ENCODE data around the gene POLR2I.

POLR2I gene

GRCh38 chr19:36093146-36093662 lies 21.5 kb downstream of the POLR2I start:
- Histone ChIP-seq H3K27me3 (ENCODE audit: control insufficient read depth, insufficient read depth, low read length) (no peaks in the 10 kb centered on the region), H3K9ac (ENCODE audit: low read length) (no peak overlapping the region), H3K9me3 (ENCODE audit: control insufficient read depth, low read depth, low read length) (no peaks in the 10 kb centered on the region), H3K4me1 (ENCODE audit: control insufficient read depth, low read depth, low read length) (no peaks in the 10 kb centered on the region), H3K36me3 (ENCODE audit: control insufficient read depth, low read depth, low read length) (peaks cover 82% of the 10 kb centered on the region), H3K4me3 (ENCODE audit: low read length) (no peak overlapping the region), H3K27ac (ENCODE audit: low read length) (no peak overlapping the region)

GRCh38 chr19:36092566-36092965 lies 22.1 kb downstream of the POLR2I start:
- Histone ChIP-seq H3K9me3 (ENCODE audit: control insufficient read depth, low read depth, low read length) (no peaks in the 10 kb centered on the region), H3K9ac (ENCODE audit: low read length) (no peak overlapping the region), H3K27ac (ENCODE audit: low read length) (no peak overlapping the region), H3K27me3 (ENCODE audit: control insufficient read depth, insufficient read depth, low read length) (no peaks in the 10 kb centered on the region), H3K4me1 (ENCODE audit: control insufficient read depth, low read depth, low read length) (no peaks in the 10 kb centered on the region), H3K4me3 (ENCODE audit: low read length) (no peak overlapping the region), H3K36me3 (ENCODE audit: control insufficient read depth, low read depth, low read length) (peaks cover 87% of the 10 kb centered on the region)

DNA sequence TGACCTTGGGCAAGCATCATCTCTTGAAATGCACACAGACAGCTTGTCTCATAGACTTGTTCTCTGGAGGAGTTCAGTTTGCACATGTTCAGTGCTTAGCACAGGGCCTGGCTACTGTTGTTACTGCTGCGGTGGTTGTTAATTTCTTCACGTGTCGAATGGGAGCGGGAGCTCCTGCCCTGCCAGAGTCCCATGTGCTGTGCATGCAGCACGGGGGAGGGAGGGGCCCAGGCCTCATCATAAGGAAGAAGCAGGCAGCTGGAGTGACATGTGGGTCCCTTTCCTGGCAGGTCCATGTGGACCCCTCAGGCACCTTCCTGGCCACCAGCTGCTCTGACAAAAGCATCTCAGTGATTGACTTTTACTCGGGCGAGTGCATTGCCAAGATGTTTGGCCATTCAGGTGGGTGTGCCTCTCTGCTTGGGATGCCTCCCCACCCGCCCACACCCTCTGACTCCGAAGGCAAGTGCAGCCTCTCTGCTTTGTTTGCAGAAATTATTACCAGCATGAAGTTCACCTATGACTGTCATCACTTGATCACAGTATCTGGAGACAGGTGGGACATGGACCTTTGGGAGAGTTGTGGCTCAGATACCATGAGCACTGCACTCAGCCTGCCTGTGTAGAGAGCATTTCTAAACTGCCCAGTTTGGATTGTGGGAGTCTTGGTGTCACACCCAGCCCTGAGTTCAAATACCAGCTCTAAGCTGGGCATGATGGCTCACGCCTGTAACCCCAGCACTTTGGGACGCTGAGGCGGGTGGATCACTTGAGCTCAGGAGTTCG lies 23.6 kb downstream of the POLR2I start:
- H3K9me3 ChIP-seq (ENCODE audit: control insufficient read depth, low read depth, low read length): no peaks in the 10 kb centered on the region
- no peaks in the 10 kb centered on the region for H3K4me1 ChIP-seq (ENCODE audit: control insufficient read depth, low read depth, low read length)
- peaks cover 87% of the 10 kb centered on the region for H3K36me3 ChIP-seq (ENCODE audit: control insufficient read depth, low read depth, low read length)
- H3K27me3 ChIP-seq (ENCODE audit: control insufficient read depth, insufficient read depth, low read length): no peaks in the 10 kb centered on the region
- no peak overlapping the region for H3K9ac ChIP-seq (ENCODE audit: low read length)
- H3K4me3 ChIP-seq (ENCODE audit: low read length): no peak overlapping the region
- H3K27ac ChIP-seq (ENCODE audit: low read length): no peak overlapping the region

GRCh38 chr19:36089847-36090246 lies 24.8 kb downstream of the POLR2I start:
- H3K4me3 ChIP-seq (ENCODE audit: low read length): no peak overlapping the region
- H3K36me3 ChIP-seq (ENCODE audit: control insufficient read depth, low read depth, low read length): peaks cover 86% of the 10 kb centered on the region
- no peak overlapping the region for H3K27ac ChIP-seq (ENCODE audit: low read length)
- H3K9ac ChIP-seq (ENCODE audit: low read length): no peak overlapping the region
- H3K9me3 ChIP-seq (ENCODE audit: control insufficient read depth, low read depth, low read length): no peaks in the 10 kb centered on the region
- no peaks in the 10 kb centered on the region for H3K27me3 ChIP-seq (ENCODE audit: control insufficient read depth, insufficient read depth, low read length)
- H3K4me1 ChIP-seq (ENCODE audit: control insufficient read depth, low read depth, low read length): no peaks in the 10 kb centered on the region

DNA sequence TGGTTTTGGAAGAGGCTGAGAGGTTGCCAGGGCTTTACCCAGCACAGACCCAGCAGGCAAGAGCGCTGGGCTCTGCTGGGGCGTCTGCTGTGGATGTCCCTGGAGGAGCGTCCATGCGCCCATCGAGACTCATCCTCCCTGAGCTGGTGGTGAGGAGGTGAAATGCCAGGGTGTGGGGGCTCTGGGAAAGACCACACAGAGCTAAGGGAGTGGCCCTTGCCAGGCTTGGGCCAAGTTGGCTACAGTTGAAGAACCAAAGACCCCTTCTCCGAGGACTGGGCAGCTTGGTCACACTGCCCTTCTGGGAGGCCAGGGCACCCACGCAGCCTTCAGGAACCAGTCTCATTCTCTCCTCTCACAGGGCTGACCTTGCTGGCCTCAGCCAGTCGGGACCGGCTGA lies 28.3 kb downstream of the POLR2I start:
- Histone ChIP-seq H3K9me3 (ENCODE audit: control insufficient read depth, low read depth, low read length) (no peaks in the 10 kb centered on the region), H3K27me3 (ENCODE audit: control insufficient read depth, insufficient read depth, low read length) (no peaks in the 10 kb centered on the region), H3K27ac (ENCODE audit: low read length) (no peak overlapping the region), H3K36me3 (ENCODE audit: control insufficient read depth, low read depth, low read length) (peaks cover 90% of the 10 kb centered on the region), H3K4me1 (ENCODE audit: control insufficient read depth, low read depth, low read length) (no peaks in the 10 kb centered on the region), H3K4me3 (ENCODE audit: low read length) (no peak overlapping the region), H3K9ac (ENCODE audit: low read length) (no peak overlapping the region)

- Histone ChIP-seq H3K4me1 (ENCODE audit: control insufficient read depth, low read depth, low read length) (no peaks in the 10 kb centered on the region), H3K9ac (ENCODE audit: low read length) (no peak overlapping the region), H3K27ac (ENCODE audit: low read length) (no peak overlapping the region), H3K27me3 (ENCODE audit: control insufficient read depth, insufficient read depth, low read length) (no peaks in the 10 kb centered on the region), H3K9me3 (ENCODE audit: control insufficient read depth, low read depth, low read length) (no peaks in the 10 kb centered on the region), H3K36me3 (ENCODE audit: control insufficient read depth, low read depth, low read length) (peaks cover 82% of the 10 kb centered on the region), H3K4me3 (ENCODE audit: low read length) (no peak overlapping the region)
Measured at GRCh38 chr19:36084231-36085009, 30.3 kb downstream of the POLR2I start.

GRCh38 chr19:36082916-36083315 lies 31.8 kb downstream of the POLR2I start:
- Histone ChIP-seq H3K27ac (ENCODE audit: low read length) (no peak overlapping the region), H3K27me3 (ENCODE audit: control insufficient read depth, insufficient read depth, low read length) (no peaks in the 10 kb centered on the region), H3K9me3 (ENCODE audit: control insufficient read depth, low read depth, low read length) (no peaks in the 10 kb centered on the region), H3K9ac (ENCODE audit: low read length) (no peak overlapping the region), H3K4me1 (ENCODE audit: control insufficient read depth, low read depth, low read length) (no peaks in the 10 kb centered on the region), H3K4me3 (ENCODE audit: low read length) (no peak overlapping the region), H3K36me3 (ENCODE audit: control insufficient read depth, low read depth, low read length) (peaks cover 72% of the 10 kb centered on the region)

DNA sequence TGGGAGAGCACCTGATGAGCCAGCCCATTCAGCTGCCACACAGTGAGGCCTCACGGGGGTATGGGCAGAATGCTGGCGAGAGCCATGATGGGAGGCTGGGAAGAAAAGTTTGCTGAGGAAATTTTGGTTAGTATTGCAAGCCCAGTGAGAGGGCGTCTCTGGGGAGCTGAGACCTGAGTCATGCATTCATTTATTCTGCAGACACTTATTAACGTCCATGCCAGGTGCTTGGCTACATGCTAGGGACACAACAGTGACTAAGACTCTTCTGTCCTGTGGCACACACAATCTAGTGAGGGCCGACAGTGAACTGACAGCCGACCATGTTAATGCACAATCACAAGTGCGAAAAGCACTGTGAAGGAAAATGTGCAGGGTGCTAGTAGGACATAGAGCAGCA lies 32.8 kb downstream of the POLR2I start:
- no peaks in the 10 kb centered on the region for H3K9me3 ChIP-seq (ENCODE audit: control insufficient read depth, low read depth, low read length)
- peaks cover 77% of the 10 kb centered on the region for H3K36me3 ChIP-seq (ENCODE audit: control insufficient read depth, low read depth, low read length)
- H3K27me3 ChIP-seq (ENCODE audit: control insufficient read depth, insufficient read depth, low read length): no peaks in the 10 kb centered on the region
- no peaks in the 10 kb centered on the region for H3K4me1 ChIP-seq (ENCODE audit: control insufficient read depth, low read depth, low read length)
- H3K9ac ChIP-seq (ENCODE audit: low read length): no peak overlapping the region
- no peak overlapping the region for H3K27ac ChIP-seq (ENCODE audit: low read length)
- H3K4me3 ChIP-seq (ENCODE audit: low read length): no peak overlapping the region

- H3K4me1 ChIP-seq (ENCODE audit: control insufficient read depth, low read depth, low read length): no peaks in the 10 kb centered on the region
- H3K4me3 ChIP-seq (ENCODE audit: low read length): no peak overlapping the region
- H3K9ac ChIP-seq (ENCODE audit: low read length): no peak overlapping the region
- H3K9me3 ChIP-seq (ENCODE audit: control insufficient read depth, low read depth, low read length): no peaks in the 10 kb centered on the region
- H3K27me3 ChIP-seq (ENCODE audit: control insufficient read depth, insufficient read depth, low read length): no peaks in the 10 kb centered on the region
- no peak overlapping the region for H3K27ac ChIP-seq (ENCODE audit: low read length)
- H3K36me3 ChIP-seq (ENCODE audit: control insufficient read depth, low read depth, low read length): peaks cover 72% of the 10 kb centered on the region
Measured at GRCh38 chr19:36081385-36081784, 33.3 kb downstream of the POLR2I start.

GRCh38 chr19:36079389-36079945 lies 35.2 kb downstream of the POLR2I start:
- Histone ChIP-seq H3K9me3 (ENCODE audit: control insufficient read depth, low read depth, low read length) (no peaks in the 10 kb centered on the region), H3K27ac (ENCODE audit: low read length) (no peak overlapping the region), H3K27me3 (ENCODE audit: control insufficient read depth, insufficient read depth, low read length) (no peaks in the 10 kb centered on the region), H3K4me1 (ENCODE audit: control insufficient read depth, low read depth, low read length) (no peaks in the 10 kb centered on the region), H3K36me3 (ENCODE audit: control insufficient read depth, low read depth, low read length) (peaks cover 68% of the 10 kb centered on the region), H3K4me3 (ENCODE audit: low read length) (no peak overlapping the region), H3K9ac (ENCODE audit: low read length) (no peak overlapping the region)

- Histone ChIP-seq H3K9me3 (ENCODE audit: control insufficient read depth, low read depth, low read length) (no peaks in the 10 kb centered on the region), H3K4me3 (ENCODE audit: low read length) (no peak overlapping the region), H3K27ac (ENCODE audit: low read length) (no peak overlapping the region), H3K4me1 (ENCODE audit: control insufficient read depth, low read depth, low read length) (no peaks in the 10 kb centered on the region), H3K27me3 (ENCODE audit: control insufficient read depth, insufficient read depth, low read length) (no peaks in the 10 kb centered on the region), H3K36me3 (ENCODE audit: control insufficient read depth, low read depth, low read length) (peaks cover 62% of the 10 kb centered on the region), H3K9ac (ENCODE audit: low read length) (no peak overlapping the region)
Measured at GRCh38 chr19:36073121-36073876, 41.4 kb downstream of the POLR2I start.
